Spleen (tissue), 7 donors: ENCODE measurements around the gene HHAT.

Experiments
- CTCF ChIP-seq, 11 experiments: fragments of 200-600 bp in 7 of 11; fragments of 450-650 bp in 4 of 11; sonication (generic) in 4 of 11; IDR thresholded peaks in 8 of 11; conservative IDR thresholded peaks in 3 of 11; 1 replicate in 7 of 11; 2 replicates in 4 of 11; pipeline versions ENCODE4 v1.4.0 to v1.8.0; 2016 to 2021; ENCODE audit warnings: antibody characterized with exemption in 11 of 11, inconsistent platforms in 4 of 11, mild to moderate bottlenecking in 1 of 11
- POLR2A ChIP-seq, 3 donors: fragments of 450-650 bp; IDR thresholded peaks; one replicate each; pipeline ENCODE4 v1.5.1; 2017; ENCODE audit warnings: antibody characterized with exemption in 3 of 3, mild to moderate bottlenecking in 1 of 3
- donor health status: DM: no; HTN: no; CAD: no; lungs with moderate emphysema.
- donor health status: DM: no; HTN: no; CAD: no.
- donor health status: DM: no; HTN: no; CAD: no.

- TF ChIP-seq CTCF (IDR thresholded peaks at IDR 0.05 in 8 of 11, conservative IDR thresholded peaks at IDR 0.05 in 3 of 11) (no peak), POLR2A (IDR thresholded peaks at IDR 0.05) (no peak)
These were observed 111.4 kb downstream of the HHAT start for GRCh38 chr1:210440081-210440480.
